Karpas-422 (cell line): ENCODE results near the gene IL15. TPM values are rescaled to one million over a fixed set of nuclear protein-coding genes. Genes with fewer than 3 reads are reported as not detected.
"Not testable (repeated sequence)": the region's sequence is repeated elsewhere in the genome, so short reads cannot be mapped to it uniquely, and the experiment has no call there.

Source experiments
- DNase-seq: peaks from one replicate; pipeline ENCODE4 v3.0.0-alpha.2; 2015
- H2AFZ ChIP-seq: fragments of 200-600 bp; sonication (generic); 2 replicates; pipeline ENCODE4 v1.6.1; 2014; ENCODE audit warnings: antibody characterized with exemption, low read length, mixed read lengths
- H3K27ac ChIP-seq: fragments of 200-600 bp; sonication (generic); 2 replicates; pipeline ENCODE4 v1.5.1; 2014; ENCODE audit warnings: mild to moderate bottlenecking, low read length, moderate library complexity
- H3K27me3 ChIP-seq: fragments of 200-600 bp; sonication (generic); 2 replicates; pipeline ENCODE4 v1.6.1; 2014; ENCODE audit warnings: low read length, mixed read lengths
- H3K36me3 ChIP-seq: fragments of 200-600 bp; sonication (generic); 2 replicates; pipeline ENCODE4 v1.6.1; 2014; ENCODE audit warnings: low read length, mixed read lengths; ENCODE audit not compliant: insufficient read depth
- H3K4me1 ChIP-seq: fragments of 200-600 bp; sonication (generic); 2 replicates; pipeline ENCODE4 v1.6.1; 2014; ENCODE audit warnings: mild to moderate bottlenecking, low read length, mixed read lengths
- H3K4me2 ChIP-seq: fragments of 200-600 bp; sonication (generic); 2 replicates; pipeline ENCODE4 v1.6.1; 2014; ENCODE audit warnings: low read length, low read depth, mild to moderate bottlenecking; ENCODE audit not compliant: poor library complexity, severe bottlenecking
- H3K4me3 ChIP-seq: fragments of 200-600 bp; sonication (generic); 2 replicates; pipeline ENCODE4 v1.5.1; 2014; ENCODE audit warnings: mild to moderate bottlenecking, antibody characterized with exemption, low read length, mixed read lengths
- H3K79me2 ChIP-seq: fragments of 200-600 bp; sonication (generic); 2 replicates; pipeline ENCODE4 v1.6.1; 2014; ENCODE audit warnings: mild to moderate bottlenecking, low read length, mixed read lengths
- H3K9ac ChIP-seq: fragments of 200-600 bp; sonication (generic); 2 replicates; pipeline ENCODE4 v1.6.0; 2014; ENCODE audit warnings: low read length
- H3K9me2 ChIP-seq: fragments of 200-600 bp; sonication (generic), shearing (Covaris generic); replicated peaks from 2 replicates; pipeline ENCODE4 v1.6.0; 2014; ENCODE audit warnings: mild to moderate bottlenecking, low read length, moderate library complexity; ENCODE audit not compliant: insufficient read depth
- H3K9me3 ChIP-seq: fragments of 300-700, 200-600 bp; sonication (generic); 2 replicates; pipeline ENCODE4 v1.6.1; 2014; ENCODE audit warnings: low read length, mixed read lengths
- H4K20me1 ChIP-seq: fragments of 200-600 bp; sonication (generic); 2 replicates; pipeline ENCODE4 v1.6.1; 2014; ENCODE audit warnings: mild to moderate bottlenecking, antibody characterized with exemption, low read length, low read depth; ENCODE audit not compliant: insufficient read depth
- total RNA-seq: library from RNA; depleted of rRNA; stranded (reverse); fragments of >200 nt; shearing (Covaris generic); gene quantifications from 2 replicates; pipeline ENCODE4 v1.2.3, GENCODE V29; 2014; ENCODE audit warnings: low replicate concordance

Gene IL15
- total RNA-seq, 1 experiment from 2014 or later = not detected

GRCh38 chr4:141691247-141691646, 54.9 kb downstream of the IL15 start:
- not testable (repeated sequence) for H3K79me2 ChIP-seq, DNase-seq

DNA sequence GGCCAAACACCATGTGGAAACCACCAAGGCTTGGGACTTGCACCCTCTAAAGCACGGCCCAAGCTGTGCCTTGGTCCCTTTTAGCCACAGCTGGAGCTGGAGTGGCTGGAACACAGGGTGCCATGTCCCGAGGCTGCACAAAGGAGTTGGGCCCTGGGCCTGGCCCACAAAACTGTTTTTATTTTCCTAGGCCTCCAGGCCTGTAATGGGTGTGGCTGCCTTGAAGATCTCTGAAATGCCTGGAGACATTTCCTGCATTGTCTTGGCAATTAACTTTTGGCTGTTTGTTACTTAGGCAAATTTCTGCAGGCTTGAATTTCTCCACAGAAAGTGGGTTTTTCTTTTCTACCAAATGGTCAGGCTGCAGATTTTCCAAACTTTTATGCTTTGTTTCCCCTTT, 55.7 kb downstream of the IL15 start:
- Histone ChIP-seq H3K4me2 (no peak overlapping the region), H3K9ac (no peak overlapping the region), H3K9me2 (no peaks in the 10 kb centered on the region), H3K4me3 (no peak overlapping the region), H2AFZ (no peak overlapping the region), H3K27ac (no peak overlapping the region), H4K20me1 (no peaks in the 10 kb centered on the region), H3K27me3 (no peaks in the 10 kb centered on the region), H3K4me1 (no peaks in the 10 kb centered on the region), H3K9me3 (peaks cover 9% of the 10 kb centered on the region; the same call in 1 of the 2 replicates), H3K79me2 (no peaks in the 10 kb centered on the region), H3K36me3 (no peaks in the 10 kb centered on the region)
- DNase-seq = no peak

More at GRCh38 chr4:141691247-141691646, 54.9 kb downstream of the IL15 start:
- not testable (repeated sequence) for H3K4me1 ChIP-seq, H3K36me3 ChIP-seq, H3K27ac ChIP-seq, H4K20me1 ChIP-seq, H3K4me3 ChIP-seq, H3K9ac ChIP-seq, H3K27me3 ChIP-seq, H3K4me2 ChIP-seq, H3K9me2 ChIP-seq, H2AFZ ChIP-seq
- H3K9me3 ChIP-seq = peaks cover 11% of the 10 kb centered on the region; the same call in 1 of the 2 replicates

DNA sequence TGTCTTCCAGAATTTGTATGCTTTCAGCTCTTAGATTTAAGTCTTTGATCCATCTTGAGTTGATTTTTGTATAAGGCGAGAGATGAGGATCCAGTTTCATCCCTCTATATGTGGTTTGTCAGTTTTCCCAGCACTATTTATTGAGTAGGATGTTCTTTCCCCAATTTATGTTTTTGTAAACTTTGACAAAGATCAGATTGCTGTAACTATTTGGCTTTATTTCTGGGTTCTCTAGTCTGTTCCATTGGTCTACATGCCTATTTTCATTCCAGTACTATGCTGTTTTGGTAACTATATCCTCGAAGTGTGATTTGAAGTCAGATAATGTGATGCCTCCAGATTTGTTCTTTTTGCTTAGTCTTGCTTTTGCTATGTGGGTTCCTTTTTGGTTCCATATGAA, 60.7 kb downstream of the IL15 start:
- Histone ChIP-seq H3K27ac (no peak overlapping the region), H3K4me1 (no peaks in the 10 kb centered on the region), H3K4me3 (no peak overlapping the region), H2AFZ (no peak overlapping the region), H3K27me3 (no peaks in the 10 kb centered on the region), H3K9me2 (no peaks in the 10 kb centered on the region), H3K36me3 (no peaks in the 10 kb centered on the region), H3K9ac (no peak overlapping the region), H4K20me1 (no peaks in the 10 kb centered on the region), H3K9me3 (peaks cover 1% of the 10 kb centered on the region), H3K4me2 (no peak overlapping the region), H3K79me2 (no peaks in the 10 kb centered on the region)
- DNase-seq = no peak

DNA sequence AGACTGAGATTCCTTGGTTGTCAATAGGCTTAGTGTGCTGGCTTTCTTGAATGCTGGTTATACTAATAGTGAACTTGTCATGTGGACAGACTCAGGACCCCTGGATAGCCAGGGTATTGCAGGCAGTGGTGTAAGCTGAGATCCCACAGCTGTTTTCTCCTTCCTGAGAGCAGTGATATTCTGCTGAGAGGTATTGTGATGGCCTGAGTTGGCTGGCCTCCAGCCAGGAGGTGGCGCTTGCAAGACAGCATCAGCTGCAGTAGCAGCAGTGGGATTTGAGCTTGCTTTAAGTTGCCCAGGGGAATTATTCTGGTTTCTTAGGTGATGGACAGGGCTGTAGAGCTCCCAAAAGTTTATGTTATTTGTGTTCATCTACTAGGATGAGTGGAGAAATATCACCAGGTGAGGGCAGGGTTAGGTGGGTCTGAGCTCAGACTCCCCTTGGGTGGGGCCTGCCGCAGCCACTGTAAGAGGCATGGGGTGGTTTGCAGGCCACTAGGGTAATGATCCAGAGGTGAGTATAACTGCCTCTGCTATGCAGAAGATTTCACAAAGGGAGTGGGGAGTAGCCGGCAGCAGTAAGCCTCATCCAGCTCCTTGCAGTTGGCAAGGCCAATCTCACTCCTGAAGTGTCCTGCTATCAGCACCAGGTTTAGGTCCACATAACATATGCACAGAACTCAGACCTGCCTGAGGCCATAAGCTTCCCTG, 66.2 kb downstream of the IL15 start:
- Histone ChIP-seq H2AFZ (no peak overlapping the region), H4K20me1 (no peaks in the 10 kb centered on the region), H3K4me2 (no peak overlapping the region), H3K36me3 (no peaks in the 10 kb centered on the region), H3K79me2 (no peaks in the 10 kb centered on the region), H3K9ac (no peak overlapping the region), H3K27ac (no peak overlapping the region), H3K9me3 (peaks cover 10% of the 10 kb centered on the region), H3K4me3 (no peak overlapping the region), H3K27me3 (no peaks in the 10 kb centered on the region), H3K9me2 (no peaks in the 10 kb centered on the region), H3K4me1 (no peaks in the 10 kb centered on the region)
- DNase-seq = no peak

DNA sequence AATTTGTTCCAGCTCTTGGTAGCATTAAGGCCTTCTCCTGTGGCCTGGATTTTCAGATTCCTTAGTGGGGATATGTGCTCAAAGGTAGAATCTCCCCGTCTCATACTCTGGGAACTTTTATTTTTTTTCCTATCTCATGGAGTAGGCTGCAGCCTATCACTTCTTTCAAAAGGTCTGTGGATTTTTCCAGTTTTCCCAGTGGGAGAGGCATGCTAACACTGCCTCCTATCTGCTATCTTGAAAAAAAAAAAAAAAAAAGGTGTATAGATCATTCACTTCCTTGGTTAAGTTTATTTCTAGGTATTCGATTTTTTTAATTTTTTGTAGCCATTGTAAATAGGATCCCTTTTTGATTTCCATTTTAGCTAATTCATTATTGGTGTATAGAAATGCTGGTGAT, 67.1 kb downstream of the IL15 start:
- Histone ChIP-seq H3K27ac (no peak overlapping the region), H3K4me1 (no peaks in the 10 kb centered on the region), H3K79me2 (no peaks in the 10 kb centered on the region), H3K9ac (no peak overlapping the region), H3K36me3 (no peaks in the 10 kb centered on the region), H3K4me3 (no peak overlapping the region), H3K27me3 (no peaks in the 10 kb centered on the region), H3K4me2 (no peak overlapping the region), H2AFZ (no peak overlapping the region), H4K20me1 (no peaks in the 10 kb centered on the region), H3K9me2 (no peaks in the 10 kb centered on the region), H3K9me3 (peaks cover 11% of the 10 kb centered on the region)
- DNase-seq = no peak

DNA sequence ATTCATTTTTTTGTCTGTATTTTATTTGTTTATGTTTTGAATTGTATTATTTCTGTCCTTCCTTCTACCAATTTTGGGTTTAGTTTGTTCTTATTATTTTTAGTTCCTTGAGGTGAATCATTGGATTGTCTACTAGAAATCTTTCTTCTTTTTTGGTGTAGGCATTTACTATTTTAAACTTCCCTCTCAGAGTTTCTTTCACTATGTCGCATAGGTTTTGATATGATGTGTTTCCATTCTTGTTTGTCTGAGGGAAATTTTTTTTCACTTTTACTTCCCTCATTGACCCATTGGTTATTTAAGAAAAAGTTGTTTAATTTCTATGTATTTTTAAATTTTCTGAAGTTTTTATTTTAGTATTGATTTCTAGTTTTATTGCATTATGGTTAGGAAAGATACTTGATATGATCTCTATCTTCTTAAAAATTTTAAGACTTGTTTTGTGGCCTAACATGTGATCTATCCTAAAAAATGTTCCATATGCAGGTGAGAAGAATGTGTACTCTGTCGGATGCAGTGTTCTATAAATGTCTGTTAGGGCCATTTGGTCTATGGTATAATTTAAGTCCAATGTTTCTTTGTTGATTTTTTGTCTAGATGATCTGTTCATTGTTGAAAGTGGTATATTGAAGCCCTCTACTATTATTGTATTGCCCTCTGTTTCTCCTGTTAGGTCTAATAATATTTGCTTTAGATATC, 68.8 kb downstream of the IL15 start:
- no peak overlapping the region for H3K9ac ChIP-seq
- DNase-seq = no peak
- no peak overlapping the region for H3K4me3 ChIP-seq

DNA sequence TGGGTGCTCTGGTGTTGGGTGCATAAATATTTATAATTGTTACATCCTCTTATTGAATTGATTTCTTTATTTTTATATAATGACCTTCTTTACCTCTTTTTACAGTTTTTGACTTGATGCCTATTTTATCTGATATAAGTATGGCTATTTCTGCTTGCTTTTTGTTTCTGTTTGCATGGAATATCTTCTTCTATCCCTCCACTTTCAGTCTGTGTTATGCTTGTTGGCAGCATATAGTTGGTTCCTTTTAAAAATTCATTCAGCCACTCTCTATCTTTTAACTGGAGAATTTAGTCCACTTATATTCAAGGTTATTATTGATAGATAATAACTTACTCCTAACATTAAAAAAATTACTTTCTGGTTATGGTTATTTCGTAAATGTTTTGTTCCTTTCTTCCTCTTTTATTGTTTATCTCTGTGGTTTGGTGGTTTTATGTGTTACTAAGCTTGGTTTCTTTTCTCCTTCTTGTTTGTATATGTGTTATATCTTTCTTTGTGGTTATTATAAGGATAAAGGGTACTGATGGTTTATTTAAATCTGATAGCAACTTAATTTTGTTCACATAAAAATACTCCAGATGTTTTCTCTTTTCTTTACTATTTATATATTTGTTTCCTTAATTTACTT, 69.5 kb downstream of the IL15 start:
- no peaks in the 10 kb centered on the region for H3K79me2 ChIP-seq
- H3K4me1 ChIP-seq = no peaks in the 10 kb centered on the region
- H2AFZ ChIP-seq = no peak overlapping the region
- H3K27ac ChIP-seq = no peak overlapping the region
- no peak for DNase-seq
- no peak overlapping the region for H3K4me3 ChIP-seq
- no peaks in the 10 kb centered on the region for H4K20me1 ChIP-seq
- H3K4me2 ChIP-seq = no peak overlapping the region
- peaks cover 19% of the 10 kb centered on the region for H3K9me3 ChIP-seq
- H3K27me3 ChIP-seq = no peaks in the 10 kb centered on the region
- no peaks in the 10 kb centered on the region for H3K36me3 ChIP-seq
- H3K9me2 ChIP-seq = no peaks in the 10 kb centered on the region
- no peak overlapping the region for H3K9ac ChIP-seq

More for the DNA sequence above, 68.8 kb downstream of the IL15 start:
- Histone ChIP-seq H3K79me2 (no peaks in the 10 kb centered on the region), H3K9me3 (peaks cover 19% of the 10 kb centered on the region), H3K4me1 (no peaks in the 10 kb centered on the region), H4K20me1 (no peaks in the 10 kb centered on the region), H3K27ac (no peak overlapping the region), H3K9me2 (no peaks in the 10 kb centered on the region), H3K4me2 (no peak overlapping the region), H2AFZ (no peak overlapping the region), H3K36me3 (no peaks in the 10 kb centered on the region), H3K27me3 (no peaks in the 10 kb centered on the region)

- Histone ChIP-seq H2AFZ (no peak overlapping the region), H3K36me3 (no peaks in the 10 kb centered on the region), H3K4me3 (no peak overlapping the region), H3K9me2 (no peaks in the 10 kb centered on the region), H3K9me3 (peaks cover 19% of the 10 kb centered on the region), H3K4me1 (no peaks in the 10 kb centered on the region), H3K27ac (no peak overlapping the region), H3K9ac (no peak overlapping the region), H3K27me3 (no peaks in the 10 kb centered on the region), H4K20me1 (no peaks in the 10 kb centered on the region), H3K4me2 (no peak overlapping the region), H3K79me2 (no peaks in the 10 kb centered on the region)
- no peak for DNase-seq
Measured at GRCh38 chr4:141706445-141706844, 70.1 kb downstream of the IL15 start.
